ENCODE measurements around the gene MYL4.

DNA sequence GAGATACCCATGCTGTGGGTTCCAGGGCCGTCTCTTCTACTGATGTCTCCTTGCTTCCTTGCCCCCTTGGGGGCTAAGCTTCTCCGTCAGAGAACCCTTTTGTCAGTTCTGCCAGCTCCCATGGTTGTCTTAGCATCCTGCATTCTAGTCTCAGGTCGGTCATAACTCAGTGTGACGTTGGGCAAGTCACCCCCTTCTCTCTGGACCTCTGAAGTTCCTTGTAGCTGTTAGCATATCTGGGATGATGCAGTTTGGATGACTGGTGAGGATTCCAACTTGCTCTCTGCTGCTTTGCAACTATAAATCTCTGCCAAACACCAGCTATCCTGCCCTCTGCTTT is 8.9 kb upstream of the MYL4 start:
- TF ChIP-seq CTCF (IDR thresholded peaks at IDR 0.05), result no peak
- TF ChIP-seq POLR2A (IDR thresholded peaks at IDR 0.05), result no peak

Data from uterus (tissue), 2 donors.